SK-N-SH treated with all-trans-retinoic acid at 6 μM for 48 hours (cell line): ENCODE measurements around the gene FOXL3.

ENCODE experiments used
- ARNTL ChIP-seq: fragments of 450-650 bp; formaldehyde crosslinking; IDR thresholded peaks from 2 replicates; pipeline ENCODE4 v1.5.0; 2020; ENCODE audit warnings: low read depth, mild to moderate bottlenecking, moderate library complexity, borderline replicate concordance
- CSDC2 ChIP-seq: fragments of 250-450 bp; sonication (Bioruptor Pico); IDR thresholded peaks from 2 replicates; pipeline ENCODE4 v1.5.0; 2020; ENCODE audit warnings: mild to moderate bottlenecking, moderate library complexity
- ESRRG ChIP-seq: fragments of 250-450 bp; sonication (Bioruptor Pico); IDR thresholded peaks from 2 replicates; pipeline ENCODE4 v1.6.1; 2021; ENCODE audit warnings: mild to moderate bottlenecking
- RARB ChIP-seq: fragments of 250-450 bp; sonication (Bioruptor Pico); IDR thresholded peaks from 2 replicates; pipeline ENCODE4 v1.8.0; 2021; ENCODE audit warnings: mild to moderate bottlenecking, moderate library complexity
- TSHZ2 ChIP-seq: fragments of 250-450 bp; sonication (Bioruptor Pico); IDR thresholded peaks from 2 replicates; pipeline ENCODE4 v1.5.0; 2020; ENCODE audit warnings: mild to moderate bottlenecking, moderate library complexity

GRCh38 chr7:253581-254336 lies 36.2 kb upstream of the FOXL3 start:
- TF ChIP-seq TSHZ2 (CRISPR knock-in tag) (no peak), CSDC2 (no peak), ESRRG (no peak), ARNTL (no peak), RARB (CRISPR knock-in tag) (no peak)
